Activated CD8-positive, alpha-beta T cell treated with anti-CD3 and anti-CD28 coated beads for 36 hours (primary cell): Measurements from ENCODE around the gene DSG1. TPM values are rescaled to one million over a fixed set of nuclear protein-coding genes. Genes with fewer than 3 reads are reported as not detected.

Experiments used
- total RNA-seq, 2 experiments: library from RNA; stranded (reverse); gene quantifications; one replicate each; pipeline ENCODE4 v1.2.3, GENCODE V29; 2021

The DSG1 gene
- total RNA-seq, 2 experiments from 2014 or later = not detected

Other genes starting within 250 kb of the DSG1 start
- not detected for gene DSC2, start 215.7 kb upstream of the DSG1 start, total RNA-seq
- gene DSC1, start 155.3 kb upstream of the DSG1 start, total RNA-seq = under 1 TPM; 0.16 to 0.23 TPM
- not detected for gene DSG4, start 58.6 kb downstream of the DSG1 start, total RNA-seq
- not detected for gene DSG3, start 129.6 kb downstream of the DSG1 start, total RNA-seq
- under 1 TPM; 0.41 to 0.43 TPM for gene DSG2, start 180.0 kb downstream of the DSG1 start, total RNA-seq